Keratinocyte (primary cell): ENCODE measurements around the gene NUP153.

Experiments used
- CTCF ChIP-seq, 3 experiments: IDR thresholded peaks in 1 of 3; conservative IDR thresholded peaks in 1 of 3; optimal IDR thresholded peaks in 1 of 3; 2 replicates in 2 of 3; 3 replicates in 1 of 3; pipeline versions ENCODE3 to v1.5.1; 2011; ENCODE audit warnings: low read length in 3 of 3, mild to moderate bottlenecking in 3 of 3, moderate library complexity in 2 of 3, control low read depth in 1 of 3, inconsistent platforms in 1 of 3; ENCODE audit not compliant: insufficient read depth in 2 of 3; ENCODE audit errors: extremely low read depth in 1 of 3
- EZH2 ChIP-seq: IDR thresholded peaks from one replicate; pipeline ENCODE4 v1.6.1; 2012; ENCODE audit warnings: inconsistent platforms, mild to moderate bottlenecking, low read length, moderate library complexity

- TF ChIP-seq CTCF (optimal IDR thresholded peaks at IDR 0.05 in 1 of 3, IDR thresholded peaks at IDR 0.05 in 1 of 3, conservative IDR thresholded peaks at IDR 0.05 in 1 of 3; ENCODE audit: extremely low read depth in 1 of 3, insufficient read depth in 2 of 3, low read length in 3 of 3): no peak
- no peak for TF ChIP-seq EZH2
These were observed 9.5 kb upstream of the NUP153 start for GRCh38 chr6:17716221-17716620.
